GM19324 (cell line): ENCODE results near the gene OPN1SW.

Source experiments
- ATAC-seq: cut with Tn5 transposase; IDR thresholded peaks from one replicate; pipeline ENCODE4 v1.9.1; 2021; ENCODE audit warnings: mild to moderate bottlenecking, moderate library complexity; ENCODE audit not compliant: unreplicated experiment, low FRiP score

Gene OPN1SW

DNA sequence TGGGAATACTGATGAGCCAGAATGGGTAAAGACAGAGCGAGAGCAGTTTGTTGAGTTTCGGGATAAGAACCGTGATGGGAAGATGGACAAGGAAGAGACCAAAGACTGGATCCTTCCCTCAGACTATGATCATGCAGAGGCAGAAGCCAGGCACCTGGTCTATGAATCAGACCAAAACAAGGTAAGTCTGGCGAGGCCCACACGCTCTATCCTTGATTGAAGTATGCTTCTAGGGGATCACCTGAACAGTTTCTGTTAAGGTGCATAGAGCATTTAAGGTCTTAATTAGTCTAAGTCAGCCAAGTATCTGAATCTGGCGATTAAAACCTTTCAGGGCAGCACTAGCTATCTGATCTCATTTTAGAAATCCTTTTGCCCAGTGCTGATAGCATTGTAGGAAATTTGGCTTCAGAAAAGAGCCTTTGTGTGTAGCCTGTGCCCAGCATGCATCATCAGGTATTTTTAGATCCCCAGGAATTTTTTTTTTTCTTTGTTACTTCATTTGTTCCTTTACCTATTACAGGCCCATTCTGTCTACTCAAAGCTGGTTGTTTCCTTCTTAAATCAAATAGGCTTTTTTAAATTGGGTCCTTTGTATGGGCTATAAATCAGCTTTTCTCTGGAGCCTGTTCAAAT lies 8.0 kb downstream of the OPN1SW start:
- ATAC-seq, result no peak

GRCh38 chr7:128763541-128763940 lies 12.1 kb downstream of the OPN1SW start:
- no peak for ATAC-seq

- no peak for ATAC-seq
Observed at GRCh38 chr7:128759242-128759641, 16.4 kb downstream of the OPN1SW start.

DNA sequence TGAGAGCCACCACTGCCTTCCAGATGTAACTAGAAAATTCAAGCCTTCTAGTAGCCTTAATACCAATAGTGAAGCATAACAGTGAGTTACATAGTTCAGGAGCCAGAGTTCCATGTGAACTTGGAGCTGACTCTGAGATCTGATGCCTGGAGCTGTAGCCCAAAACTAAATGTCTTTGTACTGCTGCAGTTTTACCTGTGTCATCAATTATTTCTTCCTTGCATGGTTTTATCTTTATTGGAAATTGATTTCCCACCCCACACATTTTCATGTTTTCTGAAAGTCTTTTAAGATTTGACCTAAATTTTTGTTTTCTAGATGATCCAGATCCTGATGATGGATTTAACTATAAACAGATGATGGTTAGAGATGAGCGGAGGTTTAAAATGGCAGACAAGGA lies 17.0 kb downstream of the OPN1SW start:
- ATAC-seq, result no peak

DNA sequence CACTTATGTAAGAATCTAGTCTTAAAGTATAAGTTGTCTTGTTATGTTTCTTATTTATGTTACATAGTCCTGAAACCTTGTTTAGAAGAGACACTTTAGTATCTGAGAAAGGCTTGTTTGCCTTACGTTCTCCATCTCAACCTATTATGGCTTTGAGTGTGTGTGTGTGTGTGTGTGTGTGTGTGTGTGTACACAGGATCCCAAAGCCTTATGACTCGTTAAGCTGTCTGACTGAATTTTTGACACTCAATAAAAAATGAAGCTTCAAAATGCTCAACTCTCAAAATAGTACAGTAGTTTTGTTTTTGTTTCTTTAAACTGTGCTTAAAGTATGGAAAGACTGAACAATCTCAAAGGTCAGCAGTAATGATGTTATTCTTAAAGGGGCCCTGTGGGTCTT lies 18.4 kb downstream of the OPN1SW start:
- no peak for ATAC-seq

GRCh38 chr7:128755819-128756476 lies 19.6 kb downstream of the OPN1SW start:
- no peak for ATAC-seq

DNA sequence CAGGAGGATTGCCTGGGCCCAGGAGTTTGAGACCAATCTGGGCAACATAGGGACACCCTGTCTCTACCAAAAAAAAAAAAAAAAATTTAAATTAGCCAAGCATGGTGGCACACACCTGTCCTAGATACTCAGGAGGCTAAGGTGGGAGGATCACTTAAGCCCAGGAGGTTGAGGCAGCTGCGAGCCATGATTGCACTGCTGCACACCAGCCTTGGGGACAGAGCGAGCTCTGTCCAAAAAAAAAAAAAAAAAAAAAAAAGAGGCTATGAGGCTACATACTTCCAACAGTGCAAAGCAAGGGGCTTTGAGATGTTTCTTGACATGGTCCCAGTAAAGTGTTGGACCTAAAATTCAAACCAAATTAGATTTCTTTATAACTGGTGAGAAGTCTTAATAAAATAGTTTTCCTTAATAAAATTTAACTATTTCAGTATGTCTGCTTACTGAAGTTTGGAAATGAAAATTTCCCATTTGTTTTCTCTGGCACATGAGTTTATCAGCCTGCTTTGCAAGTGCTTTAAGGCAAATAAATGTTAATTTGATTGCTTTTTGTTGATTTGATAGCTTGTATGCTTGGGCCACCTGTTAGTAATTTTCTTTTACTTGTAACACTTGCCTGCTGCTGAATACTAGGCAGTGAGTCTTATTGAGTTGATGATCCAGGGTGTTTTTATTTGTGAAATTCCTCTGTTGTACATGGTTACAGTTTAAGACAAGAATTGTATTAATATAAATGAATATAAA lies 20.3 kb downstream of the OPN1SW start:
- ATAC-seq, result no peak

DNA sequence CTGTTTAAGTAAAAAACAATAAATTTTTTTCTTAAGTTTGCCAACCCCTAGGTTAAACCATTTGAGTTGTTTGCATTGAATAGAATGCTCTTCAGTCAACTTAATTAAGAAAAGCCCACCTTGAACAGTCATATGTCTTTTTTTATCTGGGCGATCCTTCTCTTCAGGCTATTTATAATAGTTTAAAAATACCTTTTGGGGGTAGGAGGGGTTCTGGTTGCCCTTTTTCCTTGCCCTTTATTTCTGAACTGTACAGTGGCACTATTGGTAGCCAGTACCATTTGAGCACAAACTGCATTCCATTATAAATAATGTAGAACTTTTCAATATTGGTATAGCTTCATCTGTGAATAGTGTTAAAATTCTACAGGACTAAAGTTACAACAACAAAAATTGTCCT lies 23.3 kb downstream of the OPN1SW start:
- ATAC-seq, result no peak

DNA sequence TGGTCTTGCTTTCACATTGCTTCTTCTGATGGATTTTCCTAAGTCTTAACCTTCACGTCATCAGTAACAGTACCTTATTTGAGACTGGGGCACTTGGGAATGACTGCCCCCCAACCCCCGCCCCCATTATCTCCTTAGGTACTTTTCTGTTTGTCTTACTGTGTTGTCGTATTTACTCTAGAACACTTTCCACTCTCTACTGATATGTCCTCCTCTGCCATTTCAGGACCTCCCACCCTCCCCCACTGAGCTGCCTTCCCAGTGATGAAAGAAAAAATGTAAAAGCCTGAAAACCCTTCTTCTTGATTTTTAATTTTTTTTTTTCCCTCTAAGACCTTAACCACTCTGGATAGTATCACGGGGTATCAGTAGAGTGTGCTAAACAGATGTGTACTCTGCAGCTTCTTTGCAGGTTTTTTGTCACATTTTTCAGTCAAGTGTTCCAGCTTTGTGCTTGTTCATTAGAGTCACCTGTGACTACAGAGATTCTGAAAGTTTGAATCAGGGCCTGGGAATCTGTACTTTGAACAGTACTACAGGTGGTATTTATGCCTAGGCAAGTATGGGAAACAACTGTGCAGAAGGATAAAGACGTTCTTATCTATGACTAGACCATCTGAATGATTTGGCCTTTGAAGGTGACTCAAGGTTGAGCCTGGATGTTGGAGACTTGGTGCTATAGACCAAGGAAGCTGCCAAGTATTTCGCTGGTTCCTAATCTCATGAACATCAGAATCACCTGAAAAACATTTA lies 28.1 kb downstream of the OPN1SW start:
- no peak for ATAC-seq

DNA sequence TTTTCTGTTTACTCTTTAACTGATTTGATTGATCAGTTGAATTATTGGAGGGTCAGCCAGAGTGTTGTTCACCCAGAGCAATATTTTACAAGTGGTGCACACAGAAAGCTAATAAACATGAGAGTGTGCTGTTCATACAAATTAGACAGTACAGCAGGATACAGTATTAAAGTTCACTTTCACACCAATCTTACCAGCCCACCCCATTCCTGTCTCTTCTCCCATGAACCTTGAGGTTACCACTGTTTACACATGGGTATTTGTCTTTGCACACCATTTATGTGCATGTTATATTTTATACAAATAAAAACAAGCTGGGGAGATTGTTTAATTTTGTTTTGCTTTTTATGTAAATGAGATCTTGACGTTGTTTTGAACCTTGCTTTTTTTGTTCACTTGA lies 29.9 kb downstream of the OPN1SW start:
- no peak for ATAC-seq

DNA sequence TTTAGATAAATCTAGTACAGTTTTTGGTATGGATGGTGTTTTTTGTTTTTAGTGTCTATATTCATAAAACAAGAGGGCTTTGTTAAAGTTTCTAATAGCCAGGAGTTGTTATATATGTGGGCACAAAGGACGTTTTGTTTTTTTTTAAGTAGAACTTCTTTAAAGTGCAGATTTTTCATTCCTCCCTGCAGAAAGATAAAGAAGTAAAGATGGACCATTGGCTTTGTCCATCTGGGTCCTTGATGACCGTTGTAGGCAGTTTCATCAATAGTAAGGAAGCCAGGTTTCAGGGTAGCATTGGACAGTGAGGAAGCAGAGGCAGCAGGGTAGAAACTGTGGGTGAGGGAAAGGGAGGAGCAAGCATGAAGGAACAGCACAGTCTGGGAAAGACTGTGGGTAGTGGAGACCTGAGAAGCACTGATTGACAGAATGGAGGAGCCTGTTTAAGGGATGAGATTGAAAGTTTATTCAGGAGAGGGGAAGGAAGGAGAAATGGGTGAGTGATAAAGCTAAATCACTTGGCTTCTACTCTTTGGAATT lies 31.2 kb downstream of the OPN1SW start:
- no peak for ATAC-seq

- ATAC-seq, result no peak
Observed at GRCh38 chr7:128743112-128743772, 32.4 kb downstream of the OPN1SW start.

DNA sequence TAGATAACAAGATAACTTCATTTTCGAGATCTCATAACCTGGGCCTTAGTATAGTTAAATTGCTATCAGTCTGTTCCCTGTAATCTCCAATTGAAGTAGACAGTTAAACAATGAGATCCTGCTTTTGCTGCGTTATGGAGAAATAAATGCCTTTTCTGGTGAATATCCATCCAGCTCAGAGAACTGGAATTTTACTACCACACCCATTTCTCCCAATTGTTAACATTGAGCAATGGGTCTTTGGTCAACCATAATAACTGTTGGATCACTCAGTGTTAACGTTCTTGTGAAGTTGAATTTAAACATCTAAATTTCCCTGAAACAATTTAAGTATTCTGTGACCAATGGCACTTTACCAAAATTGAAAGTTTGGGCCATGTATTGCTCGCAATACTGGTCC lies 33.4 kb downstream of the OPN1SW start:
- no peak for ATAC-seq

GRCh38 chr7:128741491-128741890 lies 34.1 kb downstream of the OPN1SW start:
- no peak for ATAC-seq

GRCh38 chr7:128740996-128741395 lies 34.6 kb downstream of the OPN1SW start:
- ATAC-seq, result no peak

GRCh38 chr7:128739990-128740682 lies 35.5 kb downstream of the OPN1SW start:
- no peak for ATAC-seq

DNA sequence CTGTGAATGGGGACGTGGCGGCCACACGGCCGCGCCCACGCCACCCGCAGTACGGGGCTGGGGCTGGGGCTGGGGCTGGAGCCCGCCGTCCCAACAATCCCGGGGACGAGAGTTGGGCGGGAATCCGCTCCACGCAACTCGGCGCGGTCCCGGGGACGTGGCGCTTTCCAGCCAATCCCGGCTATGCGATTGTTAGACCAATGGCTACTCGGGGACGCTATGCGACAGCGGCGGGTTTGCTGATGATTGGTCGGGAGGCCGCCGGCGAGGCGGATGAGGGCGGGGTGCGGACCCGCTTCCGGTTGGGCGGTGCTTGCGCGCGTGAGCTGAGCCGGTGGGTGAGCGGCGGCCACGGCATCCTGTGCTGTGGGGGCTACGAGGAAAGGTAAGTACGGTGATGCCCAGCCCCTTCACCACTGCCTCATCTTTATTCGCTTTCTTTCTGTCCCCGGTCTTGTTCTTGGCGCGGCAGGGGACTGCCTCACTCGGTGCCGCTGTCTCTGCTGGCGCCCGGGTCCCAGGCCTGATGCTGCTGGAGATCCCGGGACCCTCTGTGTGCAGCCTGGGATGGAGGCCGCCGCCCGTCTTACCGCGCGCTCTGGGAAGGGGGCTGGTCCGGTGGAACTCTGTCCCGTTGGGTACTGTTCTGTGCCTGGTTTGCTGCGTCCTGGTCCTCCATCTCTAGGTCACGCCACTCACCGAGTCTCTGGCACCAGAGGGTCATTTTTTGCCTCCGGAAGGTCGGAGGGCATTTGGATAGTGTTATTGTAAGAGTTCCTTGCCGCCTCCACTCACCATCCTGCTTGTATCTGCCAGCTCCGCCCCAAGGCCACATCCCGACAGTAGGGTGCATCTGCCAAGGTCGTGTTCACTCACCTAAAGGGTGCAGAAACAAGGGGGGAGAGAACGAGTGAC lies 36.3 kb downstream of the OPN1SW start, which contains the start of gene CALU:
Gene CALU (plus strand): TSS at position 312 of the 915 bp plus-strand sequence. CDS start 9,225 bp downstream, outside the sequence.
- peak; percentile 98 for ATAC-seq

- ATAC-seq, result no peak
Observed at GRCh38 chr7:128738570-128739047, 37.0 kb downstream of the OPN1SW start.
